Astrocyte (in vitro differentiated cells and primary cell): Measurements from ENCODE around the gene EIF4E. TPM values are rescaled to one million over a fixed set of nuclear protein-coding genes. Genes with fewer than 3 reads are reported as not detected.
"Not testable (repeated sequence)": the region's sequence is repeated elsewhere in the genome, so short reads cannot be mapped to it uniquely, and the experiment has no call there.

Source experiments
- DNase-seq: peaks from one replicate; pipeline ENCODE4 v3.0.0-alpha.2; 2010; ENCODE audit warnings: low read depth
- FAIRE-seq: peaks from 2 replicates; lab custom pipeline; 2011; peaks lifted over from hg19 to GRCh38; lab: Jason Lieb, UNC
- H2AFZ ChIP-seq: 2 replicates; pipeline ENCODE4 v1.6.0; 2012; ENCODE audit warnings: low read depth, low read length, inconsistent platforms
- H3K27ac ChIP-seq: 2 replicates; pipeline ENCODE4 v1.5.1; 2011; ENCODE audit warnings: low read depth, low read length, inconsistent platforms
- H3K27me3 ChIP-seq: 2 replicates; pipeline ENCODE4 v1.6.0; 2011; ENCODE audit warnings: low read length, inconsistent platforms; ENCODE audit not compliant: insufficient read depth
- H3K36me3 ChIP-seq: 2 replicates; pipeline ENCODE4 v1.5.1; 2011; ENCODE audit warnings: low read length, inconsistent platforms; ENCODE audit not compliant: insufficient read depth
- H3K4me1 ChIP-seq: 2 replicates; pipeline ENCODE4 v1.5.1; 2011; ENCODE audit warnings: low read length, inconsistent platforms; ENCODE audit not compliant: insufficient read depth
- H3K4me2 ChIP-seq: 2 replicates; pipeline ENCODE4 v1.6.0; 2012; ENCODE audit warnings: low read length, inconsistent platforms
- H3K4me3 ChIP-seq: 2 replicates; pipeline ENCODE4 v1.5.1; 2011; ENCODE audit warnings: low read depth, mild to moderate bottlenecking, low read length, inconsistent platforms; ENCODE audit not compliant: insufficient read depth
- H3K79me2 ChIP-seq: 2 replicates; pipeline ENCODE4 v1.6.0; 2012; ENCODE audit warnings: mild to moderate bottlenecking, low read length, inconsistent platforms; ENCODE audit not compliant: insufficient read depth
- H3K9ac ChIP-seq: 2 replicates; pipeline ENCODE4 v1.6.0; 2012; ENCODE audit warnings: mild to moderate bottlenecking, low read length, inconsistent platforms
- H3K9me3 ChIP-seq: 2 replicates; pipeline ENCODE4 v1.5.1; 2012; ENCODE audit warnings: low read depth, mild to moderate bottlenecking, low read length, inconsistent platforms; ENCODE audit not compliant: insufficient read depth
- H4K20me1 ChIP-seq: 2 replicates; pipeline ENCODE4 v1.6.0; 2012; ENCODE audit warnings: low read length, inconsistent platforms; ENCODE audit not compliant: insufficient read depth
- H3K27ac Mint-ChIP-seq: one replicate; pipeline ENCODE4 v1.8.0; 2021; ENCODE audit warnings: mild to moderate bottlenecking, mixed read lengths; ENCODE audit not compliant: unreplicated experiment
- H3K27me3 Mint-ChIP-seq: one replicate; pipeline ENCODE4 v1.8.0; 2021; ENCODE audit warnings: low read depth, mixed read lengths; ENCODE audit not compliant: unreplicated experiment
- H3K36me3 Mint-ChIP-seq: one replicate; pipeline ENCODE4 v1.8.0; 2021; ENCODE audit warnings: low read depth, mixed read lengths; ENCODE audit not compliant: unreplicated experiment
- H3K4me1 Mint-ChIP-seq: one replicate; pipeline ENCODE4 v1.8.0; 2021; ENCODE audit warnings: low read depth, mixed read lengths; ENCODE audit not compliant: unreplicated experiment
- H3K4me3 Mint-ChIP-seq: one replicate; pipeline ENCODE4 v1.8.0; 2021; ENCODE audit warnings: mild to moderate bottlenecking, moderate library complexity, mixed read lengths; ENCODE audit not compliant: unreplicated experiment
- H3K9me3 Mint-ChIP-seq: one replicate; pipeline ENCODE4 v1.8.0; 2021; ENCODE audit warnings: mild to moderate bottlenecking, mixed read lengths; ENCODE audit not compliant: unreplicated experiment
- EZH2 ChIP-seq: IDR thresholded peaks from 2 replicates; pipeline ENCODE4 v1.6.1; 2012; ENCODE audit warnings: mild to moderate bottlenecking, low read length, inconsistent platforms; ENCODE audit not compliant: insufficient read depth
- total RNA-seq: library from RNA; stranded (reverse); gene quantifications from 2 replicates; pipeline ENCODE4 v1.2.1, GENCODE V29; 2021
- TF ChIP-seq, protein P1 (sequence below): IDR thresholded peaks from 2 replicates; pipeline ENCODE4 v1.5.1; 2011; ENCODE audit warnings: low read depth, mild to moderate bottlenecking, inconsistent platforms, low read length, moderate library complexity; ENCODE audit not compliant: insufficient read depth

EIF4E gene
- total RNA-seq, 1 donor from 2014 or later = 110 TPM

DNA sequence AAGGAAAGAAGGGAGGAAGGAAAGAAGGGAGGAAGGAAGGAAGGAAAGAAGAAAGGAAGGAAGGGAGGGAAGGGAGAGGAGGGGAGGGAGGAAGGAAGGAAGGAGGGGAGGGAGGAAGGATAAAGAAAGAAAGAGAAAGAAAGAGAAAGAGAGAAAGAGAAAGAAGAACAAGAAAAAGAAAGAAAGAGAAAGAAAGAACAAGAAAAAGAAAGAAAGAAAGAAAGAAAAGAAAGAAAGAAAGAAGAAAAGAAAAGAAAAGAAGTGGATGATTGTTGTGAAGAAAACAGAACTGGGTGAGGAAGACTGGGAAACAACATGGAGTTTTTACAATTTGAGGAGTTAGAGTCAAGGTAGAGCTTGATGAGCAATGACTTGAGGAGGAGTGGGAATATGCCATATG lies 78.0 kb downstream of the EIF4E start:
- Mint-ChIP-seq H3K27me3 (no peaks in the 10 kb centered on the region), H3K36me3 (no peaks in the 10 kb centered on the region), H3K9me3 (peaks cover 8% of the 10 kb centered on the region), H3K4me1 (no peaks in the 10 kb centered on the region), H3K4me3 (no peak overlapping the region), H3K27ac (no peak overlapping the region)
- H4K20me1 ChIP-seq = no peaks in the 10 kb centered on the region
- no peak overlapping the region for H2AFZ ChIP-seq
- no peak overlapping the region for H3K27ac ChIP-seq
- H3K36me3 ChIP-seq = no peaks in the 10 kb centered on the region
- no peaks in the 10 kb centered on the region for H3K4me1 ChIP-seq
- no peaks in the 10 kb centered on the region for H3K79me2 ChIP-seq
- H3K9me3 ChIP-seq = no peaks in the 10 kb centered on the region
- no peak for DNase-seq
- no peak overlapping the region for H3K4me3 ChIP-seq
- no peak for TF ChIP-seq EZH2
- TF ChIP-seq, protein P1, sequence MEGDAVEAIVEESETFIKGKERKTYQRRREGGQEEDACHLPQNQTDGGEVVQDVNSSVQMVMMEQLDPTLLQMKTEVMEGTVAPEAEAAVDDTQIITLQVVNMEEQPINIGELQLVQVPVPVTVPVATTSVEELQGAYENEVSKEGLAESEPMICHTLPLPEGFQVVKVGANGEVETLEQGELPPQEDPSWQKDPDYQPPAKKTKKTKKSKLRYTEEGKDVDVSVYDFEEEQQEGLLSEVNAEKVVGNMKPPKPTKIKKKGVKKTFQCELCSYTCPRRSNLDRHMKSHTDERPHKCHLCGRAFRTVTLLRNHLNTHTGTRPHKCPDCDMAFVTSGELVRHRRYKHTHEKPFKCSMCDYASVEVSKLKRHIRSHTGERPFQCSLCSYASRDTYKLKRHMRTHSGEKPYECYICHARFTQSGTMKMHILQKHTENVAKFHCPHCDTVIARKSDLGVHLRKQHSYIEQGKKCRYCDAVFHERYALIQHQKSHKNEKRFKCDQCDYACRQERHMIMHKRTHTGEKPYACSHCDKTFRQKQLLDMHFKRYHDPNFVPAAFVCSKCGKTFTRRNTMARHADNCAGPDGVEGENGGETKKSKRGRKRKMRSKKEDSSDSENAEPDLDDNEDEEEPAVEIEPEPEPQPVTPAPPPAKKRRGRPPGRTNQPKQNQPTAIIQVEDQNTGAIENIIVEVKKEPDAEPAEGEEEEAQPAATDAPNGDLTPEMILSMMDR = no peak
- no peaks in the 10 kb centered on the region for H3K27me3 ChIP-seq
- FAIRE-seq = no peak
- H3K9ac ChIP-seq = no peak overlapping the region
- H3K4me2 ChIP-seq = no peak overlapping the region

DNA sequence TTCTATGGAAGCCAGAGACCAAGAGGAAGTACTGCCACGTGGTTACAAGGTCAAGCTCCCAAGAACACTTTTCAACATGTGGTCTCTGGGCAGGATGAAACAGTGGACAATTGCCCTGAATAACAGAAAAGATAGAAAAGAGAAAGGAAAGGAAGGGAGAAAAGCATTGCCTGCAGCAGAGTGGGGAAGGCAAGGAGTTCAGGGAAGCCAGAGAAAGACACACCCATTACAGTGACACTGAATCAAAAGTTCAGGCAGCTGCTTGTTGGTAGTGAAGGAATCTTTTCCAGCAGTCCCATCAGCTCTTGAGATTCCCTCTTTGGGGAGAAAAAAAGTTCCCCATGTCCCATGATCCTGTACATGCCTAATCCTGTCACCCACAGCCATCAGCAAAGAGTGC lies 80.5 kb downstream of the EIF4E start:
- H3K27me3 ChIP-seq = no peaks in the 10 kb centered on the region
- no peaks in the 10 kb centered on the region for H3K36me3 ChIP-seq
- DNase-seq (no peak), FAIRE-seq (no peak)
- no peak overlapping the region for H3K27ac Mint-ChIP-seq
- no peaks in the 10 kb centered on the region for H3K9me3 ChIP-seq
- H3K4me2 ChIP-seq = no peak overlapping the region
- no peak overlapping the region for H3K27ac ChIP-seq
- no peak overlapping the region for H2AFZ ChIP-seq
- H3K9ac ChIP-seq = no peak overlapping the region
- no peak overlapping the region for H3K4me3 ChIP-seq
- no peaks in the 10 kb centered on the region for H3K4me1 Mint-ChIP-seq
- no peaks in the 10 kb centered on the region for H3K4me1 ChIP-seq
- no peaks in the 10 kb centered on the region for H4K20me1 ChIP-seq
- H3K4me3 Mint-ChIP-seq = no peak overlapping the region
- peaks cover 8% of the 10 kb centered on the region for H3K9me3 Mint-ChIP-seq
- no peaks in the 10 kb centered on the region for H3K36me3 Mint-ChIP-seq
- TF ChIP-seq, protein P1 = no peak
- no peak for TF ChIP-seq EZH2
- no peaks in the 10 kb centered on the region for H3K79me2 ChIP-seq
- H3K27me3 Mint-ChIP-seq = no peaks in the 10 kb centered on the region

DNA sequence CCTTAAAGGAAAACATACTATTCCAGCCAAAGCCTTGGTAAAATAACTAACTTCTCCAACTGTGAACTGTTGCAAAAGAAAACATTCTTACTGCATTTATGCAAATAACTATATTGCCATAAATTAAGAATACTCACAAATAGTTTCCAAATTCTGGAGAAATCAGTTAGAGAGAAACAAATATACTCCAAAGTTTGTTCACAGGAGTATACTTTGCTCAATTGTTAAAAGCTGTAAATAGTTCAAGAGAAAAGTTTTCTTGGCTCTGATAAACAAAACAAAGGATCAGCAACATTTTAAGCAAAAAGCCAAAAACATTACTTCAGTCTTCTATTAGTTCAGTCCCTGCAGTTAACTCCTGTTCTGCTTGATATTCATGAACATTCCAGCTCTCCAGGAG lies 83.0 kb downstream of the EIF4E start:
- no peak overlapping the region for H3K4me3 Mint-ChIP-seq
- no peaks in the 10 kb centered on the region for H3K27me3 Mint-ChIP-seq
- no peak overlapping the region for H3K27ac Mint-ChIP-seq
- no peak overlapping the region for H2AFZ ChIP-seq
- no peak for TF ChIP-seq EZH2
- TF ChIP-seq, protein P1 = no peak
- no peak overlapping the region for H3K9ac ChIP-seq
- H3K9me3 Mint-ChIP-seq = peaks cover 16% of the 10 kb centered on the region
- no peak overlapping the region for H3K4me3 ChIP-seq
- no peaks in the 10 kb centered on the region for H3K9me3 ChIP-seq
- H3K36me3 ChIP-seq = no peaks in the 10 kb centered on the region
- no peaks in the 10 kb centered on the region for H3K4me1 ChIP-seq
- DNase-seq (no peak), FAIRE-seq (no peak)
- H3K36me3 Mint-ChIP-seq = no peaks in the 10 kb centered on the region
- no peaks in the 10 kb centered on the region for H3K4me1 Mint-ChIP-seq
- H3K27me3 ChIP-seq = no peaks in the 10 kb centered on the region
- no peaks in the 10 kb centered on the region for H4K20me1 ChIP-seq
- H3K4me2 ChIP-seq = no peak overlapping the region
- H3K79me2 ChIP-seq = no peaks in the 10 kb centered on the region
- no peak overlapping the region for H3K27ac ChIP-seq

DNA sequence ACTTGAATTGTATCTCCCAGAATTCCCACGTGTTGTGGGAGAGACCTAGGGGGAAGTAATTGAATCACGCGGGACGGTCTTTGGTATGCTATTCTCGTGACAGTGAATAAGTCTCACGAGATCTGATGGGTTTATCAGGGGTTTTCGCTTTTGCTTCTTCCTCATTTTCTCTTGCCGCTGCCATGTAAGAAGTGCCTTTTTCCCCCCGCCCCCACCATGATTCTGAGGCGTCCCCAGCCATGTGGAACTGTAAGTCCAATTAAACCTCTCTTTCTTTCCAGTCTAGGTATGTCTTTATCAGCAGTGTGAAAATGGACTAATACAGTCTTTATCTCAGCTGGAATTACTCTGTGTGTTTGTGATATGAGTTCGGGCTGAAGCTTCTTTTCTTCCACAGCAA lies 86.0 kb downstream of the EIF4E start:
- H3K79me2 ChIP-seq, H3K36me3 Mint-ChIP-seq, H3K9ac ChIP-seq, DNase-seq, H3K27ac ChIP-seq, H3K27me3 ChIP-seq, H2AFZ ChIP-seq, H3K4me1 ChIP-seq, H3K4me2 ChIP-seq, H3K4me3 ChIP-seq, H3K4me1 Mint-ChIP-seq, H3K4me3 Mint-ChIP-seq, H3K27ac Mint-ChIP-seq, H4K20me1 ChIP-seq, FAIRE-seq, H3K9me3 ChIP-seq, H3K36me3 ChIP-seq, H3K27me3 Mint-ChIP-seq: not testable (repeated sequence)
- H3K9me3 Mint-ChIP-seq = peaks cover 10% of the 10 kb centered on the region
